Testis (tissue), 2 donors: ENCODE measurements around the gene ANO7.

Source experiments
- POLR2A ChIP-seq: fragments of 450-650 bp; IDR thresholded peaks from one replicate; pipeline ENCODE4 v1.6.1; 2017; ENCODE audit warnings: antibody characterized with exemption, mild to moderate bottlenecking, moderate library complexity
- TF ChIP-seq, protein P1 (sequence below), 3 experiments: fragments of 450-650 bp in 2 of 3; fragments of 200-600 bp in 1 of 3; sonication (generic) in 1 of 3; IDR thresholded peaks; one replicate each; pipeline ENCODE4 v1.5.1; 2016 to 2019; ENCODE audit warnings: antibody characterized with exemption in 3 of 3, mild to moderate bottlenecking in 2 of 3, moderate library complexity in 1 of 3

DNA sequence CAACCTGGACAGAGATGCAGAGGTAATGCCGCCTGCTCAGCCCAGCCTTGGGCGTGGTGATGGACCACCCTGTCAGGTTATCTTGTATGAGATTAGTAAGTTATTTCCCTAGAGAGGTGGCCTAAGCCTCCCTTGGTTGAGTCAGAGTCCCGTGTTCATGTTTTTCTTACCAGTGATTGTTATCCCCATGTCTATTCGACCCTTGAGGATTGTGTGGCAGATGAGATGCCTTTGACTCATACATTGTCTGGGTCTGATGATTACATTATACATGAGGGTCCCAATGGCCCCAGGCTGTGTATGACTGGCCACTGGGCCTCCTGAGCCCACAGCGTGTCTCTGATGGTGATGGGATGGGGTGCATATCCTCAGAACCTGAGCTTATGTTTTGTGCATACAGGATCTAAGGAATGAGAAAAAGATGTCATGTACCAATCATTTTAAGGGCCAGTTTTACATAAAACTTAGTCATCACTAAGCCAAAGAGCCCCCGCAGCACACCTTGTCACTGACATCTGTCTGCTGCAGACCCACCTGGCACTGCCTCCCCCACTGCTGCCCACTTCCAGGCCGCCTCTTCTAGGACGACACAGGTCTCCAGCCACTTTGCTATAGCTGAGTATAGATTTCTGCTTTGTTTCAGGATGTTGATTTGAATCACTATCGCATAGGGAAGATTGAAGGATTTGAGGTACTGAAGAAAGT lies 30.5 kb upstream of the ANO7 start:
- TF ChIP-seq, protein P1, sequence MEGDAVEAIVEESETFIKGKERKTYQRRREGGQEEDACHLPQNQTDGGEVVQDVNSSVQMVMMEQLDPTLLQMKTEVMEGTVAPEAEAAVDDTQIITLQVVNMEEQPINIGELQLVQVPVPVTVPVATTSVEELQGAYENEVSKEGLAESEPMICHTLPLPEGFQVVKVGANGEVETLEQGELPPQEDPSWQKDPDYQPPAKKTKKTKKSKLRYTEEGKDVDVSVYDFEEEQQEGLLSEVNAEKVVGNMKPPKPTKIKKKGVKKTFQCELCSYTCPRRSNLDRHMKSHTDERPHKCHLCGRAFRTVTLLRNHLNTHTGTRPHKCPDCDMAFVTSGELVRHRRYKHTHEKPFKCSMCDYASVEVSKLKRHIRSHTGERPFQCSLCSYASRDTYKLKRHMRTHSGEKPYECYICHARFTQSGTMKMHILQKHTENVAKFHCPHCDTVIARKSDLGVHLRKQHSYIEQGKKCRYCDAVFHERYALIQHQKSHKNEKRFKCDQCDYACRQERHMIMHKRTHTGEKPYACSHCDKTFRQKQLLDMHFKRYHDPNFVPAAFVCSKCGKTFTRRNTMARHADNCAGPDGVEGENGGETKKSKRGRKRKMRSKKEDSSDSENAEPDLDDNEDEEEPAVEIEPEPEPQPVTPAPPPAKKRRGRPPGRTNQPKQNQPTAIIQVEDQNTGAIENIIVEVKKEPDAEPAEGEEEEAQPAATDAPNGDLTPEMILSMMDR (IDR thresholded peaks at IDR 0.05) = no peak
- TF ChIP-seq POLR2A = no peak
